NCI-H774 (cell line): Measurements from ENCODE around the gene GPR155.
"Not testable (repeated sequence)": the region's sequence is repeated elsewhere in the genome, so short reads cannot be mapped to it uniquely, and the experiment has no call there.

ENCODE experiments used
- DNase-seq: peaks from one replicate; lab custom pipeline; 2025; lab: John Stamatoyannopoulos, UW

Gene GPR155

DNA sequence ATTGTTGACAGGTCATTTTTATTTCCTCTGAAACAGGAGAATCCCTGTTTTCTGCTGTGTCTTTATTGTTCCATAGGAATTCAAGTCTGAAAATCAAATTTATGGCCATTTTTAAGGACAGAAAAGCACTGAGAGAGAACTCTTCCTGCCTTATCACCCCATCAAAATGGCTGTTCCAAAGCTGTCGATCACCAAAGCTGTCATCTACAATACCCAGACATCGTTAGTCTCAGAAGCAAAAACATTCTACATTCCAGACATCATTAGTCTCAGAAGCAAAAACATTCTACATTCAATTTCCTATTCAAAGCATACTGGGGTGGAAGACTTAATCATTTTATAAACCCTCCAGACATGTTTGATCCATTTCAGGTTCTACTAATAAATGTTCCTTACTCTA, 46.9 kb downstream of the GPR155 start:
- no peak for DNase-seq

DNA sequence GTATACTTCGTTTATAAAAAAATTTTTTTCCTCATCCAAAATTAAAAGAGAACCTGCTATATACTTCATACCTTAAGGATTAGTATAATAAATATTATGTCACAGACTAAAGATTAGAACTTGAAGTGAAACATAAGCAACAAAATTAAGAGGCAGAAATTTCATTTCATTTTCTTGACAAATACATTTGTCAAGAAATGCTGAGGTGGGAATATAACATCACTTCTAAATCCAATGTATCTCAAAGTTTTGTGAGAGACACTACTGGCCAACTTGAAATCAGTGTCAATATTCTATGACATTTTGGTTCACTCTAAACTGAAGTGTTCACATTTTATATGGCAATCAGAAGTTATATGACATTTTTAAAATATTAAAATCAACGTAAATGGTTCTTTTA, 47.5 kb downstream of the GPR155 start:
- no peak for DNase-seq

DNA sequence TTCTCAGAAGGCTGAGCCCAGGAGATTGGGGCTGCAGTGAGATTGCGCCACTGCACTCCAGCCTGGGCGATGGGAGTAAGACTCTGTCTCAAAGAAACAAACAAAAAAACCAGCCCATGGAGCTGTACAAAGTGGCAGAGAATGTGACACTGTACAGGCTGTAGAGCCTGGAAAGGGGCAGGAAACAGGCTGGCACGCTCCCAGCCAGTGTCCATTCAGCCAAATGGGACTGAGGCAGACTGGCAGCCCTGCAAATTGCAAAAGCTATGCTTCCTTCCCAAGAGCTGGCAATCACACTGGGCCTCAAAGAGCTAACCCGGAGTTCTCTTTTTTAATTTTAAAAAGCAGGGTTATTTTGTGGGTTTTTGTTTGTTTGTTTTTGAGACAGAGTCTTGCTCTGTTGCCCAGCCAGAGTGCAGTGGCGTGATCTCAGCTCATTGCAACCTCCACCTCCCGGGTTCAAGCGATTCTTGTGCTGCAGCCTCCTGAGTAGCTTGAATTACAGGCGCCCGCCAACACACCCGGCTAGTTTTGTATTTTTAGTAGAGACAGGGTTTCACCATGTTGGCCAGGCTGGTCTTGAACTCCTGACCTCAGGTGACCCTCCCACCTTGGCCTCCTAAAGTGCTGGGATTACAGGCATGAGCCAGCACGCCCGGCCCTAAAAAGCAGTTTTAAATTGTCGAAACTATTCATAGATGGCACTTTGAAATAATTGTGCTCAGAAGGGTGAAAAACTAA, 48.5 kb downstream of the GPR155 start:
- DNase-seq: no peak

DNA sequence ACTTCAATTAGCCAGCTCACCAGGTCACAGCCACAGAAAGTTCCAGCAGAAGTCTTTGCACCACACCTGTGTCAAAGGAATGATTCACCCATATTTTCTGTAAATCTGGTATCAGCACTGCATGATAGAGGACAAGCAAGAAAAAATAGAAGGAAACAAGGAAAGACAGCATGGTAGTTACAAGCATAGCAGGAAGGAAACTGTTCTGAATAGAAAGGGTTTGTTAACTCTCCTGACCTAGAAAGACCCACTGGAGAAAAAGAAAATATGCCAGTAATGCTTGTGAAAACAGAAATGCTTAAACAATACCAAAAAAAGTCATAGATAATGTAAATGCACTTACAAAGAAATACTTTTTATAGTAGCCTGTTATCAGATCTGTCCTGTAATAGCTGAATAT, 50.5 kb downstream of the GPR155 start:
- DNase-seq: no peak

DNA sequence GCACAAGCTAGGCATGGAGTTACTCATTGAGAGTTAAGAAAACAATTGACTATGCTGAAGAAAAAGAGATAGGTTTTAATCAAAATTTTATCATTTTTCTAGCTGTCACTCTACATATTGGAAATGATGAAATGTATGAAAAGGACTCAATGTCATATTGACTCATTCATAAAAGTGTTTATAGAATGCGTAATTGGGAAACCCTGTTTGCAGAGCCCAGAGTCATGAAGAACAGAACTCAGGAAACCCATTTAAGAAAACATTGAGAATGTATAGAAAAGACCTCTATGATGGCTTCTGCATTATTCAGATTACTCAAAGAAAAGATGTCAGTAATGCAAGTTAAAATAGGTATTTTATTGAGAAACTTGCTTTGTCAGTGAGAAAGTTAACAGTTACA, 54.9 kb downstream of the GPR155 start:
- DNase-seq: no peak

DNA sequence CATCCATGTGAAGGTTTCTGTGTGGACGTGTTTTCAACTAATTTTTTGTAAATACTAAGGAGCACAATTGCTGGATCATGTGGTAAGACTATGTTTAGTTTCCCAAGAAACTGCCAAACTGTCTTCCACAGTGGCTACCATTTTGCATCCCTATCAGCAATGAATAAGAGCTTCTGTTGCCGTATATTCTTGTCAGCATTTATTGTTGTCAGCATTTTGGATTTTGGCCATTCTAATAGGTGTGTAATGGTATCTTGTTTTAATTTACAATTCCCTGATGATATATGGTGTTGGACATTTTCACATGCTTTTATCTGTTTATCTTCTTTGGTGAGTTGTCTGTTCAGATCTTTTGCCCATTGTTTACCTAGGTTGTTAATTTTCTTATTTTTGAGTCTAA, 56.8 kb downstream of the GPR155 start:
- DNase-seq: no peak

DNA sequence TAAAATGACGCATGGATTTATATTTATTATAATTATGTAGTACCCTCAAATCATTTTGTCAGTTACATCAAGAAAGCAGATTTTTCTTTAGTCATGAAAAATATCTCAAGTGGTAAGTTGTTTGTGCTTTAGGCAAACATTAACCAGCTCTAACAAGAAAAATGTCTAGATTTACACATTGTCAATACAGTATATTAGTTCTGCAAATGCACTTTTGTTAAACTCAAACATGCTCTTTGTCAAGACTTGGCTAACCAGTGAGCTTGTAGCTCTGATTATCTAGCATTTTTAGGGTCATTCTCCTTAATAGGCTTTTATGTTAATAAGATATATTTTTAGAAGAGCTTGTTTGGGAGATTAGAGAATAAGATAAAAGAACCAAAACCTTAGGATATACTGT, 58.6 kb downstream of the GPR155 start:
- no peak for DNase-seq

DNA sequence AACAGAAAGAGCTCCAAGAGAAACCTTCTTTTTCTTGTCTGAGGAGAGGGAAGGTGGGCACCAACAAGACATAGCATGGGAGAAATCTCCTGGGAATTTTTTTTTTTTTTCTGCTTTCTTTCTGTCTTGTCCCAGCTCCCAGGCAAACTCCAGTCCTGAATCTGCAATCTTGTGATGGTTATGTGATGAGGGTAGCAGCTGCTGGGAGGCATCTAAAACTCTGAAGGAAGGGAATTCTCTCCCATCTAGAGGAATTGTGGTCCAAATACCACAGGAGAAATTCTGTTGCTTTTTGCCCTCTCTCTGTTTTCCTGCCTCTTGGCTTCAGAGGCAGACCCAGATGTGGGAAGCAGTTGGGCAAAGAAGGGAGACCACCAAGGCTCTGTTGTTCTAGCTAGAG, 74.6 kb downstream of the GPR155 start:
- DNase-seq: no peak

DNA sequence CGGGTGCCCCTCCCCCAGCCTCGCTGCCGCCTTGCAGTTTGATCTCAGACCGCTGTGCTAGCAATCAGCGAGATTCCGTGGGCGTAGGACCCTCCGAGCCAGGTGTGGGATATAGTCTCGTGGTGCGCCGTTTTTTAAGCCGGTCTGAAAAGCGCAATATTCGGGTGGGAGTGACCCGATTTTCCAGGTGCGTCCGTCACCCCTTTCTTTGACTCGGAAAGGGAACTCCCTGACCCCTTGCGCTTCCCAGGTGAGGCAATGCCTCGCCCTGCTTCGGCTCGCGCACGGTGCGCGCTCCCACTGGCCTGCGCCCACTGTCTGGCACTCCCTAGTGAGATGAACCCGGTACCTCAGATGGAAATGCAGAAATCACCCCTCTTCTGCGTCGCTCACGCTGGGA, 76.8 kb downstream of the GPR155 start:
- DNase-seq: not testable (repeated sequence)

DNA sequence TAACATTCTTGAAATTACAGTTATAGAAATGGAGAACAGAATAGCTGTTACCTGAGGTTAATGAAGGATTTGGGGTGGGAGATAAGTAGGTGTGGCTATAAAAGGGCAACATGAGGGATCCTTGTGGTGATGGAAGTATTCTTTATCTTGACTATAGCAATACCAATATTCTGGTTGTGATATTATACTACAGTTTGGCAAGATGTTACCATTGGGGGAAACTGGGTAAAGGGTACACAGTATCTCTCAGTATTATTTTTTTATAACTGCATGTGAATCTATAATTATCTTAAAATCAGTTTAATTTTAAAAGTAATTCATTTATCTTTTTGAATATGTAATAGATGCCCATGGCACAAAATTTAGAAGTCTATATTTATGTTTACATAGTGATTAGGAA, 83.2 kb downstream of the GPR155 start:
- no peak for DNase-seq

DNA sequence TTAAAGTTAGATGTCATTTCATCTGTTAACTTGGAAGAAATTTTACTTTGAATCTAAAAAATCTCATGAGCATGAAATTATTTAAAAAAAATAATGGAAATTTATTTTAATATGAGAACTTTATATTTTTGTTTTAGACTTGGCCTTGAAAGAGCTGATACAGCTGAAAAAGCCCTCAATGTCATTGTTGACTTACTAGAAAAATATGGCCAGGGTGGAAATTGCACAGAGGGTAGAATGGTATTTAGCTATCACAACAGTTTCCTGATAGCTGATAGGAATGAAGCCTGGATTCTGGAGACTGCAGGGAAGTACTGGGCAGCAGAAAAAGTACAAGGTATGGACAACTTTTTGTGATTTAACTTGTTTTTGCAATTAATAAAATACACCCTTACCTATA, 86.0 kb downstream of the GPR155 start:
- no peak for DNase-seq

DNA sequence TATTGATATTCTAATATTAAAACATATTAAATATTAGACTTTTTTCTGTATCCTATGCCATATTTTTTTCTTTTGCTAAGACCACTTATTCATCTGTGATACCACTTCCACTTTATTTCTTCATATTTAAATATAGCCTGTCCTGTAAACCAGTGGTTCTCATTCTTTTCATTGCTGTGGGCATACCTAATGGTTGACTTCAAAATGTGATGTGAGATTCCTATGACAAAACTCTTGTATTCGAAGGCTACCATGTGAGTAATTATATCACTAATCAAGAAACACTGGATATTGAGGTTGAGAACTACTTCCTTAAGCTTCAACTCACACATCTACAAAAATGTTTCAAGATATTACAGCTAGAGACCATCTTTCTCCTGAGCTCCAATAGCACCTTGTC, 87.7 kb downstream of the GPR155 start:
- DNase-seq: no peak

DNA sequence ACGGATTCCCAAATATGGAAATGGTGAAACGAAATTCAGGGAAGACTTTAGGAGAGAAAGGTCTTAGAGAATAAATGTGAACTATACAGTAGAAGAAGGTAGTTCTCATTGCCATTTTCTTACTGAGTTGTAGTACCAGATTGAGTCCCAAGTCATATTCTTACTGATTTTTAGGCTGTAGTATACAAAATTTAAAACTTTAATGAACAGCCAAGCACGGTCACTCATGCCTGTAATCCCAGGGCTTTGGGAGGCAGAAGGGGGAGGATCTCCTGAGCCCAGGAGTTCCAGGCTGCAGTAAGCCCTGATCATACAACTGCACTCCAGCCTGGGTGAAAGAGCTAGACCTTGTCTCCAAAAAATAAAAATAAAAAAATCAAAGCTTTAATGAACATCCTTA, 89.1 kb downstream of the GPR155 start:
- DNase-seq: no peak

DNA sequence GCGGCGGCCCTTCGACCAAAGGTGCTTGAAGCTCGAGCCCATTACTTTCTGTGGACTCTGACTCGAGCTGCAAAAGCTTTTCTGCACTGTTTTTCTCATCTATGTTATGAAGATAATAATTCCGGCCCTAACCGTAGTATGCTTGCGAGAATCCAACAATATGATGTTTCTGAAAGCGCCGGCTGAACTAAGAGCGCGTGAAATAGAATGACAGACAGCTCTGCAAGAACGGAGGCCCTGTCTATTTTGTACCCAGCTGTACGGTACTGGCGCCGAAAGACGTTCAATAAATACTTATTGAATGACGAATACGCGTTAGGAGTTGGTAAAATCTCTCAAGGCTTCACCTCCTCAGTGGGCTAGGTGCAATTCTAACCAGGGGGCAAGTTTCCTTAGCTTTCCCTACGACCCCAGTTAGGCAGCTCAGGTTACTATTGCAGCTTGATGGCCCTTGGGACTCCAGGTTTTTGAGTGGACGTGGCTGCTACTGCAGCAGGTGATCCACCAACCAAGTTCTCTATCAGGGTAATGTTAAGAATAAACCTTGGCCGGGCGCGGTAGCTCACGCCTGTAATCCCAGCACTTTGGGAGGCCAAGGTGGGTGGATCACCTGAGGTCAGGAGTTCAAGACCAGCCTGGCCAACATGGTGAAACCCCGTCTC, 90.7 kb downstream of the GPR155 start:
- DNase-seq: peak; percentile 8

DNA sequence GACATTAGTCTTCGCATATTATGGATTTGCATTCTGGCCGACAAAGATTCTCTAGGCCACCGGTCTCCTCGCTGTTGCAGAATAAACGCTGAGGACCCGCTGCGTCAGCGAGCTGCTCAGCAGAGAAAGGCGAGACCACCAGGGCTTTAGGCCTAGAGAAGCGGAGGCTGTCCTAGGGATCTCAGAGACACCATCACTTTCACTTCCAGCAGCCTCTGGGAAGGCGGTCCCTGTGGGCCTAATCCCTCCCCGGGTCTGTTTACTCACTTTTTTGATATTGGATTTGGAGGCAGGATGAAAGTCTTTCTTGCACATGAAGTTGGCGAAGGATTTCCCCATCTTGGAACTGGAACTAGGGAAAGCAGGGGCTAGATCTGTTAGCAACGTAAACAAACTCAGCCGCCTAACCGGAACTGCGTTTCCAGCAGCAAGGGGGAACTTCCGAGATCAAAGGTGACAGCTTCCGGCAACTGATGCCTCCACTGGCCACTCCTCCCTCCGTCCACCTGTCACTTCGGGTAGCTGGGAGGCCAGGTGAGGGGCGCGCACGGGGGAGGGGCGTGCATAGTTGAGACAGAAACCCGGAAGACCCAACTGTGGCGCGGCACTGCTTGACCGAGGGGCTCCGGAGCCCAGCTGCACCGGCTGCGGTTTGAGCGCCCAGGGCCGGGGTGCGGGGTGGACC, 91.4 kb downstream of the GPR155 start, which contains the start of gene SCRN3:
SCRN3 (plus strand) TSS at position 447 of the 685 bp plus-strand sequence. CDS start 2,554 bp downstream, outside the sequence.
- peak; percentile 87 for DNase-seq

DNA sequence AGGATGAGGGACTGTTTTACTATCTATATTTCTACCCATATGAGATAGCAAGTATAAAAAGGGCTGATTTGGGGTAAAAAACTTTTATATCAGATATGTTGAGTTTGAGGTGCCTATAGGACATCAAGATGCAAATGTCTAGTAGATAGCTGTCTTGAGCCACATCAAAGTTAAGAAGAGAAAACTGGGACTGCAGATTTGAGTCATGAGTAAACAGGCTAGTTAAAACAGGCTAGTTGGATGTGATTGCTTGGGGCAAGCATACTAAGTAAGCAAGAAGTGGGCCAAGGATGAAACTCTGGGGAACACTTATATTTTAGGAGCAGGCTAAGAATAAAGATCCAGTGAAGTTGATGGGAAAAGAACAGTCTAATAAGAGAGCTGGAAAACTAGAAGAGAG, 94.1 kb downstream of the GPR155 start:
- DNase-seq: no peak

DNA sequence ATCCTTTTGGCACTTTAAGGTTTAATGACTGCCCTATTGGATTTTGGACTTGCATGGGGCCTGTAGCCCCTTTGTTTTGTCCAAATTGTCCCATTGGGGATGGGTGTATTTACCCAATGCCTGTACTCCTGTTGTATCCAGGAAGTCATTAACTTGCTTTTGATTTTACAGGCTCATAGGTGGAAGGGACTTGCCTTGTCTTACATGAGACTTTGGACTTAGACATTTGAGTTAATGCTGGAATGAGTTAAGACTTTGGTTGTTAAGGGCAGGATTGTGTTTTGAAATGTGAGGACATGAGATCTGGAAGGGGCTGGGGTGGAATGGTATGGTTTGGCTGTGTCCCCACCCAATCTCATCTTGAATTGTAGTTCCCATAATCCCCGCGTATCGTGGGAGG, 96.5 kb downstream of the GPR155 start:
- not testable (repeated sequence) for DNase-seq

DNA sequence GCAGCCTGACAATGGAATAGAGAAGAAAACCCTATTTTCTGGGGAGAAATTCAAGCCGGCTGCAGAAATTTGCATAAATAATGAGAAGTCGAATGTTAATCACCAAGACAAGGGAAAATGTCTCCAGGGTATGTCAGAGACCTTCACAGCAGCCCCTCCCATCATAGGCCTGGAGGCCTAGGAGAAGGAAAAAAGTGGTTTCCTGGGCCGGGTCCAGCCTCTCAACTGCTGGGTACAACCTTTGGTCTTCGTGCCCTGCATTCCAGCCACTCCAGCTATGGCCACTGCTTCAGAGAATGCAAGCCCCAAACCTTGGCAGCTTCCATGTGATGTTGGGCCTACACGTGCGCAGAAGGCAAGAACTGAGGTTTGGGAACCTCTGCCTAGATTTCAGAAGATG, 97.3 kb downstream of the GPR155 start:
- DNase-seq: no peak

DNA sequence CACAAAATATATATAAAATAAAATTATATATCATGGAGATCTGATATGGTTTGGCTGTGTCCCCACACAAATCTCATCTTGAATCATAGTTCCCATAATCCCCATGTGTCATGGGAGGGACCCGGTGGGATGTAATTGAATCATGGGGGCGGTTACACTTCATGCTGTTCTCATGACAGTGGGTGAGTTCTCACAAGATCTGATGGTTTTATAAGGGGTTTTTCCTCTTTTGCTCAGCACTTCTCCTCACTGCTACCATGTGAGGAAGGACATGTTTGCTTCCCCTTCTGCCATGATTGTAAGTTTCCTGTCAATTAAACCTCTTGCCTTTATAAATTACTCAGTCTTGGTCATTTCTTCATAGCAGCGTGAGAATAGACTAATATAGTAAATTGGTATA, 98.1 kb downstream of the GPR155 start:
- not testable (repeated sequence) for DNase-seq

DNA sequence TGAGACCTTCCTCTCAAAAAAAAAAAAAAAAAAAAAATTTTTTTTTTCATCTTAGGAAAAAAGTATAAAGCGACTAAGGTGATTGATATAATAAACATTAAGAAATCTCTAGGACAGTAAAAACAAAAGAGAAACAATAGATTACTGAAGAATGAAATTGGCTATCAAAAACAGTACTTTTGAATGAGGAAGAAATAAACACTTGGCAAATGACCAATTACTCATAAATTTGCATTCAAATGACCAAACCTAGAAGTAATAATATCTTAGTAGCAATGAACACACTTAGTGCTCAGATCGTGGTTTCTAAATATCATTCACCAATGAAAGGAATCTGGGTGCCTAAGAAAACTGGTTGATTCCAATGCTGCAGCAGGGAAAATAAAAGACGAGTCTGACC, 101.6 kb downstream of the GPR155 start:
- DNase-seq: no peak

DNA sequence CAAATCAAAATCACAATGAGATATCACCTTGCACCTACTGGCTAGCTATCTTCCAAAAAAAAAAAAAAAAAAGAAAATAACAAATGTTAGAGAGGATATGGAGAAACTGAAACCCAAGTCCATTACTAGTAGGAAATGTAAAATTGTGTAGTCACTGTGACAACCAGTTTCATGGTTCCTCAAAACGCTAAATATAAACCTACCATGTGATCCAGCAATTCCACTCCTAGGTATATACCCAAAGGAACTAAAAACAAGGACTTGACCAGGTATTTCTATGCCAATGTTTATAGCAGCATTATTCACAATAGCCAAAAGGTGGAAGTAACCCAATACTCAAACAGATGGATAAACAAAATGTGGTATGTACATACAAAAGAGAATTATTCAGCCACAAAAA, 103.0 kb downstream of the GPR155 start:
- no peak for DNase-seq
